Suprapubic skin (tissue), 4 donors: ENCODE measurements around the gene CACNB4. TPM values are rescaled to one million over a fixed set of nuclear protein-coding genes. Genes with fewer than 3 reads are reported as not detected.

Experiments
- DNase-seq, 2 donors: peaks; one replicate each; pipeline ENCODE4 v3.0.0-alpha.2; 2019; ENCODE audit warnings: low spot score in 2 of 2
- H3K27ac ChIP-seq: fragments of 200-600 bp; sonication (generic); one replicate; pipeline ENCODE4 v1.5.1; 2019
- H3K27me3 ChIP-seq: fragments of 200-600 bp; sonication (generic); one replicate; pipeline ENCODE4 v1.5.1; 2019
- H3K36me3 ChIP-seq: fragments of 200-600 bp; sonication (generic); one replicate; pipeline ENCODE4 v1.5.1; 2019
- H3K4me1 ChIP-seq: fragments of 200-600 bp; sonication (generic); one replicate; pipeline ENCODE4 v1.5.1; 2019
- H3K4me3 ChIP-seq: fragments of 200-600 bp; sonication (generic); one replicate; pipeline ENCODE4 v1.5.1; 2019; ENCODE audit warnings: mild to moderate bottlenecking
- H3K9me3 ChIP-seq: fragments of 200-600 bp; sonication (generic); one replicate; pipeline ENCODE4 v1.5.1; 2019
- CTCF ChIP-seq, 2 donors: fragments of 200-600 bp in 1 of 2; fragments of 450-650 bp in 1 of 2; sonication (generic) in 1 of 2; IDR thresholded peaks; one replicate each; pipeline ENCODE4 v1.5.1; 2016 to 2019; ENCODE audit warnings: antibody characterized with exemption in 2 of 2, mild to moderate bottlenecking in 1 of 2, moderate library complexity in 1 of 2
- EP300 ChIP-seq: sonication (generic); formaldehyde crosslinking; IDR thresholded peaks from one replicate; pipeline ENCODE4 v1.6.1; 2017; ENCODE audit warnings: antibody characterized with exemption
- POLR2A ChIP-seq, 2 donors: fragments of 450-650 bp; IDR thresholded peaks; one replicate each; pipeline ENCODE4 v1.6.1; 2017; ENCODE audit warnings: antibody characterized with exemption in 2 of 2, mild to moderate bottlenecking in 2 of 2, moderate library complexity in 2 of 2
- POLR2AphosphoS5 ChIP-seq, 3 donors: sonication (generic); formaldehyde crosslinking; IDR thresholded peaks; one replicate each; pipeline ENCODE4 v1.6.1; 2017; ENCODE audit warnings: antibody characterized with exemption in 3 of 3
- WGBS: methylation state at CpG from one replicate; pipeline ENCODE4 v1.1.5; 2018; 5-methylcytosine and 5-hydroxymethylcytosine counted together
- total RNA-seq, 4 donors: library from RNA; depleted of rRNA; stranded (reverse); fragments of >200 nt; gene quantifications; one replicate each; pipeline ENCODE4 v1.1.0, GENCODE V29; 2016

The CACNB4 gene
- total RNA-seq, 4 donors from 2014 or later = 7.6 to 14.5 (median 10.7) TPM

GRCh38 chr2:151860613-151861146 is 238.2 kb downstream of the CACNB4 start:
- WGBS = 92% methylated on average over 5 of the region's 5 CpGs

GRCh38 chr2:151860210-151860609 is 238.6 kb downstream of the CACNB4 start:
- Histone ChIP-seq H3K27me3 (no peaks in the 10 kb centered on the region), H3K9me3 (no peaks in the 10 kb centered on the region), H3K4me1 (no peaks in the 10 kb centered on the region), H3K4me3 (no peak overlapping the region), H3K36me3 (no peaks in the 10 kb centered on the region), H3K27ac (no peak overlapping the region)
- 85% methylated on average over 4 of the region's 4 CpGs for WGBS
- TF ChIP-seq EP300 = no peak
- TF ChIP-seq POLR2A (IDR thresholded peaks at IDR 0.05) = no peak
- TF ChIP-seq POLR2AphosphoS5 (IDR thresholded peaks at IDR 0.05) = no peak
- no peak for TF ChIP-seq CTCF (IDR thresholded peaks at IDR 0.05)
- no peak for DNase-seq

More at GRCh38 chr2:151860613-151861146, 238.2 kb downstream of the CACNB4 start:
- Histone ChIP-seq H3K27ac (no peak overlapping the region), H3K4me3 (no peak overlapping the region), H3K36me3 (no peaks in the 10 kb centered on the region), H3K4me1 (no peaks in the 10 kb centered on the region), H3K9me3 (no peaks in the 10 kb centered on the region), H3K27me3 (no peaks in the 10 kb centered on the region)
- no peak for TF ChIP-seq POLR2AphosphoS5 (IDR thresholded peaks at IDR 0.05)
- TF ChIP-seq EP300 = no peak
- no peak for TF ChIP-seq POLR2A (IDR thresholded peaks at IDR 0.05)
- TF ChIP-seq CTCF (IDR thresholded peaks at IDR 0.05) = no peak
- no peak for DNase-seq

GRCh38 chr2:151857650-151858049 is 241.2 kb downstream of the CACNB4 start:
- Histone ChIP-seq H3K4me3 (no peak overlapping the region), H3K27me3 (no peaks in the 10 kb centered on the region), H3K9me3 (no peaks in the 10 kb centered on the region), H3K36me3 (no peaks in the 10 kb centered on the region), H3K4me1 (no peaks in the 10 kb centered on the region), H3K27ac (no peak overlapping the region)
- no peak for TF ChIP-seq POLR2A (IDR thresholded peaks at IDR 0.05)
- no peak for TF ChIP-seq CTCF (IDR thresholded peaks at IDR 0.05)
- no peak for TF ChIP-seq POLR2AphosphoS5 (IDR thresholded peaks at IDR 0.05)
- no peak for TF ChIP-seq EP300
- no peak for DNase-seq

GRCh38 chr2:151855111-151855510 is 243.7 kb downstream of the CACNB4 start:
- no peaks in the 10 kb centered on the region for H3K4me1 ChIP-seq
- no peaks in the 10 kb centered on the region for H3K36me3 ChIP-seq
- no peak overlapping the region for H3K4me3 ChIP-seq
- no peak for DNase-seq
- 93% methylated on average over 3 of the region's 3 CpGs for WGBS
- no peaks in the 10 kb centered on the region for H3K9me3 ChIP-seq
- no peak for TF ChIP-seq CTCF (IDR thresholded peaks at IDR 0.05)
- TF ChIP-seq POLR2A (IDR thresholded peaks at IDR 0.05) = no peak
- TF ChIP-seq POLR2AphosphoS5 (IDR thresholded peaks at IDR 0.05) = no peak
- no peak for TF ChIP-seq EP300
- no peaks in the 10 kb centered on the region for H3K27me3 ChIP-seq
- no peak overlapping the region for H3K27ac ChIP-seq

GRCh38 chr2:151853070-151853758 is 245.6 kb downstream of the CACNB4 start:
- 90% methylated on average over 3 of the region's 3 CpGs for WGBS
- H3K27me3 ChIP-seq = no peaks in the 10 kb centered on the region
- H3K9me3 ChIP-seq = no peaks in the 10 kb centered on the region
- H3K27ac ChIP-seq = no peak overlapping the region
- H3K36me3 ChIP-seq = no peaks in the 10 kb centered on the region
- DNase-seq = no peak
- H3K4me3 ChIP-seq = no peak overlapping the region
- H3K4me1 ChIP-seq = no peaks in the 10 kb centered on the region
- no peak for TF ChIP-seq EP300
- TF ChIP-seq CTCF (IDR thresholded peaks at IDR 0.05) = no peak
- TF ChIP-seq POLR2A (IDR thresholded peaks at IDR 0.05) = no peak
- no peak for TF ChIP-seq POLR2AphosphoS5 (IDR thresholded peaks at IDR 0.05)
